HG03575 (cell line): ENCODE measurements around the gene CAPN7.
A peak's percentile ranks its signal among the peaks of the same experiment; 100 is the strongest.
"Not testable (repeated sequence)": the region's sequence is repeated elsewhere in the genome, so short reads cannot be mapped to it uniquely, and the experiment has no call there.

Experiments used
- ATAC-seq: cut with Tn5 transposase; IDR thresholded peaks from one replicate; pipeline ENCODE4 v1.9.1; 2021; ENCODE audit not compliant: unreplicated experiment, insufficient number of reproducible peaks, low FRiP score; ENCODE audit errors: extremely low read depth

The CAPN7 gene

DNA sequence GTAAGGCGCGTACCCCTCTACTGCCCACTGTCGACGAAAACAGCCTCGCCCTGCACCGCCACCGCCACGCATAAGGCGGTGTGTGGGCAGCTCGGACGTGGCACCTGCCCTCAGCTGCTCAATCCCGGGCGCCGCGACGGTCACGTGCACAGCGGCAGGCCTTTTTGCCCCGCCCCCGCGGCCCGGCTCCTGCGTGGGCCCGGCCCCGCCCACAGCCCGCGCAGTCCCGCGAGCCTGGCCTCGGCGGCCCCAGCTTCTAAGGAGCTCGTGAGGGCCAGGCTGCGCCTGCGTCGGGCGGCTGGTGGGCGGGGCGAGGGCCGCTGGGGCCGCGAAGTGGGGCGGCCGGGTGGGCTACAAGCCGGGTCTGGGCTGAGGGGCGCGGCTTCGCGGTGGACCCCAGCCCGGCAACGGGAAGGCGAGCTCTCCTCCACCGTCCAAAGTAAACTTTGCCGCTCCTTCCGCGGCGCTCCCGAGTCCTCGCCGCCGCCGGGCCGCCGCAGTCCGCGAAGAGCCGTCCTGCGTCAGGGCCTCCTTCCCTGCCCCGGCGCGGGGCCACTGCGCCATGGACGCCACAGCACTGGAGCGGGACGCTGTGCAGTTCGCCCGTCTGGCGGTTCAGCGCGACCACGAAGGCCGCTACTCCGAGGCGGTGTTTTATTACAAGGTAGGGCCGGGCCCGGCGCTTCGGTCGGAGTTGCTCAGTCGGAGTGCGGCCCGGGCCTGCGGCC is at the start of gene CAPN7:
Gene CAPN7, plus strand, starts transcription at position 313 of the 728 bp plus-strand sequence. Its CDS starts 250 bp downstream, at position 563.
- ATAC-seq: peak; percentile 37

GRCh38 chr3:15157441-15157840 is 48.6 kb upstream of the CAPN7 start:
- ATAC-seq: no peak

GRCh38 chr3:15159501-15160136 is 46.4 kb upstream of the CAPN7 start:
- ATAC-seq: no peak

DNA sequence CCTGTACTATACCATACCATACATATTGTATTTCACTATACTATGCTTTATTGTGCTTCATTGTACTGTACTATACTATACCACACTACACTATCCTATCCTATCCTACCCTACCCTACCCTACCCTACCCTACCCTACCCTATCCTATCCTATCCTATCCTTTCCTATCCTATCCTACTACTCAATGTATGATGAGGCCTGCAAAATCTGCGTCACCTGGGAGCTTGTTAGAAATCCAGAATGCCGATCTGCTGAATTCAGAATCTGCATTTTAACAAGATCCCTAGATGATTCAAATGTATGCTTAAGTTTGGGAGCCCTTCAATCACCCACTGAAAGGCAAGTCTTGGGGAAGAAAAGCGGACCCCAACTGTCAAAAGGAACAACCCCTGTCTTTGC is 45.4 kb upstream of the CAPN7 start:
- no peak for ATAC-seq

GRCh38 chr3:15161133-15161532 is 44.9 kb upstream of the CAPN7 start:
- ATAC-seq: no peak

DNA sequence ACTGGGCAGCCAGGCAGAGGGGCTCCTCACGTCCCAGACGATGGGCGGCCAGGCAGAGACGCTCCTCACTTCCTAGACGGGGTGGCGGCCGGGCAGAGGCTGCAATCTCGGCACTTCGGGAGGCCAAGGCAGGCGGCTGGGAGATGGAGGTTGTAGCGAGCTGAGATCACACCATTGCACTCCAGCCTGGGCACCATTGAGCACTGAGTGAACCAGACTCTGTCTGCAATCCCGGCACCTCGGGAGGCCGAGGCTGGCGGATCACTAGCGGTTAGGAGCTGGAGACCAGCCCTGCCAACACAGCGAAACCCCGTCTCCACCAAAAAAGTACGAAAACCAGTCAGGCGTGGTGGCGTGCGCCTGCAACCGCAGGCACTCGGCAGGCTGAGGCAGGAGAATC is 42.4 kb upstream of the CAPN7 start:
- ATAC-seq: not testable (repeated sequence)

- ATAC-seq: no peak
These were observed 41.7 kb upstream of the CAPN7 start for GRCh38 chr3:15164340-15164739.

GRCh38 chr3:15165061-15165460 is 41.0 kb upstream of the CAPN7 start:
- no peak for ATAC-seq

GRCh38 chr3:15166391-15166790 is 39.7 kb upstream of the CAPN7 start:
- not testable (repeated sequence) for ATAC-seq

DNA sequence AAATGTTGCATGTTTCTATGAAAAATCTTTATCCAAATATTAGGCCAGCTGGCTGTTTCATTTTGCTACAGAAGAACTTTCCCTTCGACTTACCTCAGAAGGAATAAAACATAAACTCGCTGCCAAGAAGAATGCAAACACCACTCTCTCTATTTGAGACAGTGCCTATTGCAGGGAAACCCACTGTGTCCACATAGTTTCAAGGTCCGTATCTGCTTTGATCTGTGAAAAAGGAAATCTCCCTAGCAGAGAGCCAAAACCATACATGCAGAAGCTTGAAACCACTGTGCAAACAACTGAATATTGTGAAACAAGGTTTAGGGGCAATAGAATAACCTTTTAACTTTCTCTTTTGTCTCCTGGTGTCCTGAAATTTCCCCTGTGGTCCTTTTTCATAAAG is 35.0 kb upstream of the CAPN7 start:
- ATAC-seq: no peak

DNA sequence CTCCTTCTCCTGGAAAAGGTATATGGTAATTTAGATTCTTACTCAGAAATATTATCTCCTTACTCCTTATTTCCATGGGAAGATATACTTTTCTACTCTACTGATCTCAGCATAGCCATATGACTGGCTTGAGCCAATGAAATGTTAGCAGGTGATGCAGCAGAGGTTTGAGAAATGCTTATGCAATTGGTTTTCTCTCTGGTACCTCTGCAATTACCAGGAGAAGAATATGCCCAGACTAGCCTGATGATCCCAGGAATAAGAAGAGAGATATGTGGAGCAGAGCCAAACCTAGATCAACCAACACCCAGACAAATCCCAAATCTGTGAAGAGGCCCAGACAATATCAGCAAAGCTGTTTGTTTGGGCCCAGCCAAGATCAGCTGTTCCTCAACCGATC is 33.2 kb upstream of the CAPN7 start:
- no peak for ATAC-seq

GRCh38 chr3:15174953-15175352 is 31.1 kb upstream of the CAPN7 start:
- no peak for ATAC-seq

DNA sequence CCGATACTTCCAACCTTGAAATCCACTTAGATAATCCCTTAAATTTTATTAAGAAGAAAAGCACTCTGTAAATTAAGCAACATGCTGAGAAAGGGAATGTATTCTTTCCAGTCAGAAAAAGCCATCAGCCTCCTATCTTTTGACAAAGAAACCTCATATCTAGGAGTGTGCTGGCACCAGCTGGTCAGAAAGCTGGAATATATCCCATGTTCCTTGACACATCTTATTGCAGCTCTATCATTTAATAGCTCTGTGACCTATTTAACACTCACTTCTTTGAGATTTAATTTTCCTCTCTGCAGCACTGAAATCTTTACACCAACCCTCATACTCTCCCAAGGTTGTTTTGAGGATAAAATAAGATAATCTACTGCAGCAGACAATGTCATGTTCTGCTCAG is 30.4 kb upstream of the CAPN7 start:
- ATAC-seq: no peak

DNA sequence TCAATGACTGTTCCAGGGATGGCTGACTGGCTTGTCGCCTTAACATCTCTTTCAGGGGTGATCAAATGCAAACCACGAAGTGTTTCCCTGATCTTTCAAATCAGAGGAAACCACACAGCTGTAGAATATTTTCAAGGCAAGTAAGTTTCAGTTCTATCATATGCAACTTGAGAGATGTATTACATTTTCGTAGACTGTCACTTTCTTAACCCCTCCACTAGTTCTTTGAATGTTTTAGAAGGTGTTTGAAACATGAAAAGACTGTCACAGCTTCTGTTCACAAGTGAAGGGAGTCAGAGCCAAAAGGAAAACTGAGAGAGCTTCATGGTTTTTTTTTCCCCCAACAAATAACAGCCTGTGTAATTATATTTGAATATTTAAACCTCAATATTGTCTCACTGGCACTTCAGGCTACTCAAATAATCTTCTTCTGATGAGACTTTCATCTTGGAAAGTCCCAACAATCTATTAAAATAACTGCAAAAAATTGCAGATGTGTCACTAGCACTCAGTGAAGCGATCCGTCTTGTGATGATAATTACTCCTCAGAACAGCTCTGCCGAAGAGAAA is 25.9 kb upstream of the CAPN7 start:
- no peak for ATAC-seq

GRCh38 chr3:15181511-15181910 is 24.5 kb upstream of the CAPN7 start:
- ATAC-seq: no peak

- no peak for ATAC-seq
These were observed 24.1 kb upstream of the CAPN7 start for GRCh38 chr3:15181963-15182362.

DNA sequence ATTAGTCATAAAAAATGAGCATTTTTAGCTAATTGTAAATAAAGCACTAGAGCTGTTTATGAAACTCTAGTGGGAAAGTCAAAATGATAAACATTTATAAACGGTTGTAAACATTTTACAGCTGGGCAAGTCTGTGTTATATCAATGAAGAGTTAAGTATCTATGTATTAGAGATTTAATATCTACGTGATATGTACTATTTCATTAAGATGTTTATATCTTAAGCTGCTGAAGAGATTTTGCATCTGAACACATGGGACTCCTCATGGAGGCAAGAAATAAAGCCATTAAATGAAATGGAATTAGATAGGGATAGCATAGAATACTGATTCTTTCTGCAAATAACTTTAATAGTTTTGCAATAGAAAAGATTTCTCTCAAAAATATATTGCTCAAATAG is 23.0 kb upstream of the CAPN7 start:
- ATAC-seq: no peak

GRCh38 chr3:15185404-15185803 is 20.6 kb upstream of the CAPN7 start:
- ATAC-seq: no peak

- ATAC-seq: no peak
These were observed 20.0 kb upstream of the CAPN7 start for GRCh38 chr3:15186101-15186476.

GRCh38 chr3:15186477-15187164 is 19.4 kb upstream of the CAPN7 start:
- not testable (repeated sequence) for ATAC-seq
